Measurements from ENCODE around the gene HK1.

HK1 gene

DNA sequence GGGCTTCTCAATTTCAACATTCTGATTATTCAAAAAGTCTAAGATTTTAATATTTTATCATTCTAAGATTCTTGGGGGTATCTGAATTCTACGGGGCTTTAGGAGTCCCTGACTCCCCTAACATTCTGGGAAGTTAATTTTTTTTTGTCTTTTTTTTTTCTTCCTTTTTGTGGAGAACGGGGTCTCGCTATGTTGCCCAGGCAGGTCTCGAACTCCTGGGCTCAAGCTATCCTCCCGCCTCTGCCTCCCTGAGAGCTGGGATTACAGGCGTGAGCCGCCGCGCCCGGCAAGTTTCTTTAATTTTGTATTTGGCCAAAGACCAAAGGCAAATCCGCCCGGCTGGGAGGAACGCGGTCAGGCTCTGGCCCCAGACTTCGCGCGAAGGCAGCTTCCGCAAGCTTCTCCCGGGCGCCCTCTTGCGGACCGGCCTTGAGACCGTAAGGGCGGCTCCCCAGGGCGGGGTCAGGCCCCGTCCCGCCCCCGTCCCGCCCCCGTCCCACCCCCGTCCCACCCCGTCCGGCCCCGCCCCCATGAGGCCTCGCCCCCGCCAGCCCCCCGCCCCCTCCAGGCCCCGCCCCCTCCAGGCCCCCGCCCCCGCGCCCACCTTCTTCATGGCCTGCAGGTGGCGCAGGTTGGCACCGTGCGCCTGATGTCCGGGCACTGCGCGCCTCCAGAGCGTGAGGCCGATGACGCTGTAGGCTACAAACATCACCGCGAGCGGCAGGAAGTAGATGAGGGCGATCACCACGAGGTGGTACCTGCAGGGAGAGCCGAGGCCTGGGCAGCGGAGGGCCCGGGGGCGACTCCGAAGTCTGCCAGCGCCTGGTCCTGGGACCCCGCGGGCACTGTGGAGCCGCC is 130.3 kb downstream of the HK1 start (continued):
- peak; percentile 34; the same call in 1 of the 2 replicates for TF ChIP-seq KLF7 (tag by site-specific recombination; IDR thresholded peaks at IDR 0.05; ENCODE audit: borderline replicate concordance)
- 0 out of 2 replicates have a peak, but pooled peaks have one; percentile 29 for TF ChIP-seq ZNF2 (tag by site-specific recombination; IDR thresholded peaks at IDR 0.05)
- TF ChIP-seq ZNF426 (tag by site-specific recombination; IDR thresholded peaks at IDR 0.05), result no peak
- TF ChIP-seq ZNF341 (tag by site-specific recombination; IDR thresholded peaks at IDR 0.05; ENCODE audit: low read depth), result peak; percentile 48
- peak; percentile 66 for TF ChIP-seq ZEB2 (tag by site-specific recombination; IDR thresholded peaks at IDR 0.05)
- TF ChIP-seq GLIS1 (tag by site-specific recombination; IDR thresholded peaks at IDR 0.05), result peak; percentile 52
- TF ChIP-seq ZNF121 (tag by site-specific recombination; IDR thresholded peaks at IDR 0.05), result peak; percentile 99
- TF ChIP-seq, protein P1, sequence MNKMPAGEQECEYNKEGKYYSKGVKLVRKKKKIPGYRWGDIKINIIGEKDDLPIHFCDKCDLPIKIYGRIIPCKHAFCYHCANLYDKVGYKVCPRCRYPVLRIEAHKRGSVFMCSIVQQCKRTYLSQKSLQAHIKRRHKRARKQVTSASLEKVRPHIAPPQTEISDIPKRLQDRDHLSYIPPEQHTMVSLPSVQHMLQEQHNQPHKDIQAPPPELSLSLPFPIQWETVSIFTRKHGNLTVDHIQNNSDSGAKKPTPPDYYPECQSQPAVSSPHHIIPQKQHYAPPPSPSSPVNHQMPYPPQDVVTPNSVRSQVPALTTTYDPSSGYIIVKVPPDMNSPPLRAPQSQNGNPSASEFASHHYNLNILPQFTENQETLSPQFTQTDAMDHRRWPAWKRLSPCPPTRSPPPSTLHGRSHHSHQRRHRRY (tag by site-specific recombination; IDR thresholded peaks at IDR 0.05), result no peak
- peak; percentile 56 for TF ChIP-seq ZFHX2 (tag by site-specific recombination; conservative IDR thresholded peaks at IDR 0.05)
- TF ChIP-seq YY1 (tag by site-specific recombination; IDR thresholded peaks at IDR 0.05), result 0 out of 2 replicates have a peak, but pooled peaks have one; percentile 18
- peak; percentile 73 for TF ChIP-seq ZNF561 (tag by site-specific recombination; IDR thresholded peaks at IDR 0.05; ENCODE audit: borderline replicate concordance)
- TF ChIP-seq ZNF510 (tag by site-specific recombination; IDR thresholded peaks at IDR 0.05; ENCODE audit: insufficient replicate concordance), result no peak
- no peak; the same call in 1 of the 2 replicates for TF ChIP-seq ZNF324 (tag by site-specific recombination; IDR thresholded peaks at IDR 0.05)
- peak; percentile 71 for TF ChIP-seq SP3 (tag by site-specific recombination; IDR thresholded peaks at IDR 0.05)
- no peak for TF ChIP-seq ZNF558 (tag by site-specific recombination; IDR thresholded peaks at IDR 0.05)
- TF ChIP-seq, protein P2, sequence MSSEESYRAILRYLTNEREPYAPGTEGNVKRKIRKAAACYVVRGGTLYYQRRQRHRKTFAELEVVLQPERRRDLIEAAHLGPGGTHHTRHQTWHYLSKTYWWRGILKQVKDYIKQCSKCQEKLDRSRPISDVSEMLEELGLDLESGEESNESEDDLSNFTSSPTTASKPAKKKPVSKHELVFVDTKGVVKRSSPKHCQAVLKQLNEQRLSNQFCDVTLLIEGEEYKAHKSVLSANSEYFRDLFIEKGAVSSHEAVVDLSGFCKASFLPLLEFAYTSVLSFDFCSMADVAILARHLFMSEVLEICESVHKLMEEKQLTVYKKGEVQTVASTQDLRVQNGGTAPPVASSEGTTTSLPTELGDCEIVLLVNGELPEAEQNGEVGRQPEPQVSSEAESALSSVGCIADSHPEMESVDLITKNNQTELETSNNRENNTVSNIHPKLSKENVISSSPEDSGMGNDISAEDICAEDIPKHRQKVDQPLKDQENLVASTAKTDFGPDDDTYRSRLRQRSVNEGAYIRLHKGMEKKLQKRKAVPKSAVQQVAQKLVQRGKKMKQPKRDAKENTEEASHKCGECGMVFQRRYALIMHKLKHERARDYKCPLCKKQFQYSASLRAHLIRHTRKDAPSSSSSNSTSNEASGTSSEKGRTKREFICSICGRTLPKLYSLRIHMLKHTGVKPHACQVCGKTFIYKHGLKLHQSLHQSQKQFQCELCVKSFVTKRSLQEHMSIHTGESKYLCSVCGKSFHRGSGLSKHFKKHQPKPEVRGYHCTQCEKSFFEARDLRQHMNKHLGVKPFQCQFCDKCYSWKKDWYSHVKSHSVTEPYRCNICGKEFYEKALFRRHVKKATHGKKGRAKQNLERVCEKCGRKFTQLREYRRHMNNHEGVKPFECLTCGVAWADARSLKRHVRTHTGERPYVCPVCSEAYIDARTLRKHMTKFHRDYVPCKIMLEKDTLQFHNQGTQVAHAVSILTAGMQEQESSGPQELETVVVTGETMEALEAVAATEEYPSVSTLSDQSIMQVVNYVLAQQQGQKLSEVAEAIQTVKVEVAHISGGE (tag by site-specific recombination; conservative IDR thresholded peaks at IDR 0.05; ENCODE audit: low read depth), result peak; percentile 56
- peak; percentile 64 for TF ChIP-seq SP2 (tag by site-specific recombination; IDR thresholded peaks at IDR 0.05)
- TF ChIP-seq ZXDB (tag by site-specific recombination; IDR thresholded peaks at IDR 0.05), result peak; percentile 44; the same call in 1 of the 2 replicates
- TF ChIP-seq, protein P3, sequence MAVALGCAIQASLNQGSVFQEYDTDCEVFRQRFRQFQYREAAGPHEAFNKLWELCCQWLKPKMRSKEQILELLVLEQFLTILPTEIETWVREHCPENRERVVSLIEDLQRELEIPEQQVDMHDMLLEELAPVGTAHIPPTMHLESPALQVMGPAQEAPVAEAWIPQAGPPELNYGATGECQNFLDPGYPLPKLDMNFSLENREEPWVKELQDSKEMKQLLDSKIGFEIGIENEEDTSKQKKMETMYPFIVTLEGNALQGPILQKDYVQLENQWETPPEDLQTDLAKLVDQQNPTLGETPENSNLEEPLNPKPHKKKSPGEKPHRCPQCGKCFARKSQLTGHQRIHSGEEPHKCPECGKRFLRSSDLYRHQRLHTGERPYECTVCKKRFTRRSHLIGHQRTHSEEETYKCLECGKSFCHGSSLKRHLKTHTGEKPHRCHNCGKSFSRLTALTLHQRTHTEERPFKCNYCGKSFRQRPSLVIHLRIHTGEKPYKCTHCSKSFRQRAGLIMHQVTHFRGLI (tag by site-specific recombination; IDR thresholded peaks at IDR 0.05), result peak; percentile 69
- TF ChIP-seq ZNF580 (tag by site-specific recombination; IDR thresholded peaks at IDR 0.05), result peak; percentile 90
- no peak for TF ChIP-seq ZNF416 (tag by site-specific recombination; IDR thresholded peaks at IDR 0.05)
- no peak for TF ChIP-seq BCL11A (tag by site-specific recombination; IDR thresholded peaks at IDR 0.05; ENCODE audit: low read depth)
- TF ChIP-seq, protein P4, sequence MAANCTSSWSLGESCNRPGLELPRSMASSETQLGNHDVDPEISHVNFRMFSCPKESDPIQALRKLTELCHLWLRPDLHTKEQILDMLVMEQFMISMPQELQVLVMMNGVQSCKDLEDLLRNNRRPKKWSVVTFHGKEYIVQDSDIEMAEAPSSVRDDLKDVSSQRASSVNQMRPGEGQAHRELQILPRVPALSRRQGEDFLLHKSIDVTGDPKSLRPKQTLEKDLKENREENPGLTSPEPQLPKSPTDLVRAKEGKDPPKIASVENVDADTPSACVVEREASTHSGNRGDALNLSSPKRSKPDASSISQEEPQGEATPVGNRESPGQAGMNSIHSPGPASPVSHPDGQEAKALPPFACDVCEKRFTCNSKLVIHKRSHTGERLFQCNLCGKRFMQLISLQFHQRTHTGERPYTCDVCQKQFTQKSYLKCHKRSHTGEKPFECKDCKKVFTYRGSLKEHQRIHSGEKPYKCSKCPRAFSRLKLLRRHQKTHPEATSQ (tag by site-specific recombination; IDR thresholded peaks at IDR 0.05), result no peak
- TF ChIP-seq ZNF654 (tag by site-specific recombination; IDR thresholded peaks at IDR 0.05; ENCODE audit: low read depth), result 0 out of 2 replicates have a peak, but pooled peaks have one; percentile 9
- TF ChIP-seq ZBTB20 (tag by site-specific recombination; IDR thresholded peaks at IDR 0.05), result peak; percentile 42; the same call in 1 of the 2 replicates
- TF ChIP-seq PATZ1 (tag by site-specific recombination; IDR thresholded peaks at IDR 0.05), result peak; percentile 55; the same call in 1 of the 2 replicates
- TF ChIP-seq ZNF354C (tag by site-specific recombination; IDR thresholded peaks at IDR 0.05; ENCODE audit: borderline replicate concordance, low read depth), result no peak
- TF ChIP-seq KLF1 (tag by site-specific recombination; IDR thresholded peaks at IDR 0.05), result peak; percentile 60
- TF ChIP-seq ZNF629 (tag by site-specific recombination; IDR thresholded peaks at IDR 0.05), result peak; percentile 82
- no peak for TF ChIP-seq TRIM28 (IDR thresholded peaks at IDR 0.05; ENCODE audit: borderline replicate concordance, low read length)

Measured in HEK293 (cell line).